Measurements from ENCODE around the gene EHMT1.

The EHMT1 gene

GRCh38 chr9:137575364-137575715 lies 43.5 kb upstream of the EHMT1 start:
- TF ChIP-seq SIN3A (IDR thresholded peaks at IDR 0.05; ENCODE audit: borderline replicate concordance, insufficient read depth, low read length), result no peak
- TF ChIP-seq TAF1 (IDR thresholded peaks at IDR 0.05; ENCODE audit: borderline replicate concordance, insufficient read depth, low read length), result no peak
- TF ChIP-seq FOXP2 (optimal IDR thresholded peaks at IDR 0.05; ENCODE audit: borderline replicate concordance, extremely low read depth, extremely low read length, insufficient read depth), result no peak
- TF ChIP-seq, protein P1, sequence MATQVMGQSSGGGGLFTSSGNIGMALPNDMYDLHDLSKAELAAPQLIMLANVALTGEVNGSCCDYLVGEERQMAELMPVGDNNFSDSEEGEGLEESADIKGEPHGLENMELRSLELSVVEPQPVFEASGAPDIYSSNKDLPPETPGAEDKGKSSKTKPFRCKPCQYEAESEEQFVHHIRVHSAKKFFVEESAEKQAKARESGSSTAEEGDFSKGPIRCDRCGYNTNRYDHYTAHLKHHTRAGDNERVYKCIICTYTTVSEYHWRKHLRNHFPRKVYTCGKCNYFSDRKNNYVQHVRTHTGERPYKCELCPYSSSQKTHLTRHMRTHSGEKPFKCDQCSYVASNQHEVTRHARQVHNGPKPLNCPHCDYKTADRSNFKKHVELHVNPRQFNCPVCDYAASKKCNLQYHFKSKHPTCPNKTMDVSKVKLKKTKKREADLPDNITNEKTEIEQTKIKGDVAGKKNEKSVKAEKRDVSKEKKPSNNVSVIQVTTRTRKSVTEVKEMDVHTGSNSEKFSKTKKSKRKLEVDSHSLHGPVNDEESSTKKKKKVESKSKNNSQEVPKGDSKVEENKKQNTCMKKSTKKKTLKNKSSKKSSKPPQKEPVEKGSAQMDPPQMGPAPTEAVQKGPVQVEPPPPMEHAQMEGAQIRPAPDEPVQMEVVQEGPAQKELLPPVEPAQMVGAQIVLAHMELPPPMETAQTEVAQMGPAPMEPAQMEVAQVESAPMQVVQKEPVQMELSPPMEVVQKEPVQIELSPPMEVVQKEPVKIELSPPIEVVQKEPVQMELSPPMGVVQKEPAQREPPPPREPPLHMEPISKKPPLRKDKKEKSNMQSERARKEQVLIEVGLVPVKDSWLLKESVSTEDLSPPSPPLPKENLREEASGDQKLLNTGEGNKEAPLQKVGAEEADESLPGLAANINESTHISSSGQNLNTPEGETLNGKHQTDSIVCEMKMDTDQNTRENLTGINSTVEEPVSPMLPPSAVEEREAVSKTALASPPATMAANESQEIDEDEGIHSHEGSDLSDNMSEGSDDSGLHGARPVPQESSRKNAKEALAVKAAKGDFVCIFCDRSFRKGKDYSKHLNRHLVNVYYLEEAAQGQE (IDR thresholded peaks at IDR 0.05; ENCODE audit: insufficient read depth in 1 of 2, low read depth in 2 of 2, low read length in 2 of 2), result no peak
- no peak for TF ChIP-seq POLR2AphosphoS5 (IDR thresholded peaks at IDR 0.05; ENCODE audit: low read depth, low read length)

GRCh38 chr9:137575716-137576411 lies 42.9 kb upstream of the EHMT1 start:
- no peak for TF ChIP-seq FOXP2 (optimal IDR thresholded peaks at IDR 0.05; ENCODE audit: borderline replicate concordance, extremely low read depth, extremely low read length, insufficient read depth)
- TF ChIP-seq POLR2AphosphoS5 (IDR thresholded peaks at IDR 0.05; ENCODE audit: low read depth, low read length), result no peak
- TF ChIP-seq SIN3A (IDR thresholded peaks at IDR 0.05; ENCODE audit: borderline replicate concordance, insufficient read depth, low read length), result no peak
- no peak for TF ChIP-seq TAF1 (IDR thresholded peaks at IDR 0.05; ENCODE audit: borderline replicate concordance, insufficient read depth, low read length)
- TF ChIP-seq, protein P1 (IDR thresholded peaks at IDR 0.05; ENCODE audit: insufficient read depth in 1 of 2, low read depth in 2 of 2, low read length in 2 of 2), result no peak

DNA sequence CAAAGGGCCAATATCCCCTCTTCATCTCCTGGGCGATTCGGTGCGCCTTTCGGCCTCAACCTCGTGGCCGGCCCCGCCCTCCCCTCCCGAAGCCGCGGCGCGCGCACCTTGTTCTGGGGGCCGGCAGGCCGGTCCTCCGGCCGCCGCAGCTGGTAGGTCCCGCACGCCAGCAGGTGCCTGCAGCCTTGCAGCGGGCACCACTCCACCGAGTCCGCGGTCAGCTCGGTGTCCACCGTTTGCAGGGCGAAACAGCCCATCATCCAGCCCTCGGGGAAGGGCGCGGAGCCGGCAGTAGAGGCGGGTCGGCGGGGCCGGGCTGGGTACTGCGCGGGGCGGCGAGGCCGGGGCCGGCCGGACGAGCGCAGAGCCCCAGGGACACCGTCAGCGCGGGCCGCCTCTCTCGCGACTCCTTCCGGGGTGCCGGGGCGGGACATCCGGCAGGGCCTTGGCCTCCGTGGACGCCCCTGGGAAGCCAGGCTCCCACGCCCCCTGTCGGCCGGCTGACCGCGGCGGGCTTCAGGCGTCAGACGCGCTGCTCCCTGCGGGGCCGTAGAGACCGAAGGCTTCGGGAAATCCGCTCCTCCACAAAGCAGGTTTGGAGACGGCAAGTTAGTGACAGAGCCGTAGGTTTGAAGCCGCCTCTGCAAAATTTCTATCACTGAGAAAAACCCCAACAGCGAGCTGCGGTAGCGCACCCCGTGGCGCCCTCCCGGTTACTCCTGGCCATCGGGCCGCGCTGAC lies 40.1 kb upstream of the EHMT1 start, which contains the start of gene DPH7:
Gene DPH7 (minus strand): TSS at position 408 of the 741 bp plus-strand sequence. CDS start 148 bp downstream, at position 260.
- TF ChIP-seq SIN3A (IDR thresholded peaks at IDR 0.05; ENCODE audit: borderline replicate concordance, insufficient read depth, low read length), result peak; percentile 75; the same call in 1 of the 2 replicates
- TF ChIP-seq POLR2AphosphoS5 (IDR thresholded peaks at IDR 0.05; ENCODE audit: low read depth, low read length), result peak; percentile 61
- TF ChIP-seq FOXP2 (optimal IDR thresholded peaks at IDR 0.05; ENCODE audit: borderline replicate concordance, extremely low read depth, extremely low read length, insufficient read depth), result peak; percentile 86
- TF ChIP-seq, protein P1 (IDR thresholded peaks at IDR 0.05; ENCODE audit: insufficient read depth in 1 of 2, low read depth in 2 of 2, low read length in 2 of 2), result 0 out of 4 replicates have a peak, but pooled peaks of 1 of the 2 experiments have one; percentile 50
- TF ChIP-seq TAF1 (IDR thresholded peaks at IDR 0.05; ENCODE audit: borderline replicate concordance, insufficient read depth, low read length), result peak; percentile 72; the same call in 1 of the 2 replicates

GRCh38 chr9:137579259-137579604 lies 39.6 kb upstream of the EHMT1 start:
- no peak for TF ChIP-seq POLR2AphosphoS5 (IDR thresholded peaks at IDR 0.05; ENCODE audit: low read depth, low read length)
- TF ChIP-seq TAF1 (IDR thresholded peaks at IDR 0.05; ENCODE audit: borderline replicate concordance, insufficient read depth, low read length), result no peak
- TF ChIP-seq, protein P1 (IDR thresholded peaks at IDR 0.05; ENCODE audit: insufficient read depth in 1 of 2, low read depth in 2 of 2, low read length in 2 of 2), result no peak
- no peak for TF ChIP-seq FOXP2 (optimal IDR thresholded peaks at IDR 0.05; ENCODE audit: borderline replicate concordance, extremely low read depth, extremely low read length, insufficient read depth)
- TF ChIP-seq SIN3A (IDR thresholded peaks at IDR 0.05; ENCODE audit: borderline replicate concordance, insufficient read depth, low read length), result no peak
